Activated CD4-positive, alpha-beta memory T cell treated with anti-CD3 and anti-CD28 coated beads, Interleukin-2, amount 10 ng/mL, durations not matched to agents 7 days and 5 days (primary cell): ENCODE measurements around the gene UCK1. TPM values are rescaled to one million over a fixed set of nuclear protein-coding genes. Genes with fewer than 3 reads are reported as not detected.

Experiments used
- CTCF ChIA-PET: fragments of 350-600 bp; sonication (Branson Sonifier 250); formaldehyde crosslinking; loops from one replicate; lab custom pipeline; 2021; ENCODE audit warnings: antibody characterized with exemption, inconsistent platforms; lab: Charles Lee
- POLR2A ChIA-PET: fragments of 350-600 bp; sonication (Branson Sonifier 250); formaldehyde crosslinking; loops from one replicate; lab custom pipeline; 2021; ENCODE audit warnings: antibody characterized with exemption; lab: Charles Lee
- DNase-seq: peaks from one replicate; pipeline ENCODE4 v3.0.0-alpha.2; 2020
- H3K27ac Mint-ChIP-seq: one replicate; pipeline ENCODE4 v1.8.0; 2021; ENCODE audit warnings: mild to moderate bottlenecking, mixed read lengths
- H3K27me3 Mint-ChIP-seq: one replicate; pipeline ENCODE4 v1.8.0; 2021; ENCODE audit warnings: mixed read lengths
- H3K36me3 Mint-ChIP-seq: one replicate; pipeline ENCODE4 v1.8.0; 2021; ENCODE audit warnings: low read depth, mixed read lengths
- H3K4me1 Mint-ChIP-seq: one replicate; pipeline ENCODE4 v1.8.0; 2021; ENCODE audit warnings: mixed read lengths
- H3K4me3 Mint-ChIP-seq: one replicate; pipeline ENCODE4 v1.8.0; 2021; ENCODE audit warnings: mild to moderate bottlenecking, mixed read lengths
- H3K9me3 Mint-ChIP-seq: one replicate; pipeline ENCODE4 v1.8.0; 2021; ENCODE audit warnings: mixed read lengths
- total RNA-seq, 2 experiments: library from RNA; stranded (reverse); gene quantifications; one replicate each; pipeline ENCODE4 v1.2.3, GENCODE V29; 2021

Gene UCK1
- total RNA-seq, 2 experiments from 2014 or later: 23.8 to 24.6 TPM

GRCh38 chr9:131513177-131513576 is 17.9 kb downstream of the UCK1 start:
- no peaks in the 10 kb centered on the region for H3K4me1 Mint-ChIP-seq
- no peak for DNase-seq
- POLR2A ChIA-PET: no interaction called here
- no peak overlapping the region for H3K27ac Mint-ChIP-seq
- no peaks in the 10 kb centered on the region for H3K9me3 Mint-ChIP-seq
- H3K27me3 Mint-ChIP-seq: no peaks in the 10 kb centered on the region
- no peak overlapping the region for H3K4me3 Mint-ChIP-seq
- peaks cover 60% of the 10 kb centered on the region for H3K36me3 Mint-ChIP-seq
- CTCF ChIA-PET: no interaction called here

DNA sequence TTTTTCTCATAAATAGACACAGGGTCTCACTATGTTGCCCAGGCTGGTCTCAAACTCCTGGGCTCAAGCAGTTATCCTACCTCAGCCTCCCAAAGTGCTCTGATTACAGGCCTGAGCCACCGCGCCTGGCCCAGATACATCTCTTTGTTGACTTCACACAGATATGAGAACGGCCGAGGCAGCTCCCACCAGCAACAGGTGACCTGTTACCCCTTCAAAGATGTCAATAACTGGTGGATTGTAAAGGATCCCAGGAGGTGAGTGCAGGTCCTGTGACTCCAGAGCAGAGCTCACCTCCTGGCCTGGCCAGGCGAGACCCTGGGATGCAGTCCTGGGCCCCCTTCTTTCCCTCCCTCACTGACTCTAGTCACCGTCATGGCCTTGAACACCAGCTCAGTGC is 19.2 kb downstream of the UCK1 start:
- peaks cover 53% of the 10 kb centered on the region for H3K36me3 Mint-ChIP-seq
- POLR2A ChIA-PET: no interaction called here

DNA sequence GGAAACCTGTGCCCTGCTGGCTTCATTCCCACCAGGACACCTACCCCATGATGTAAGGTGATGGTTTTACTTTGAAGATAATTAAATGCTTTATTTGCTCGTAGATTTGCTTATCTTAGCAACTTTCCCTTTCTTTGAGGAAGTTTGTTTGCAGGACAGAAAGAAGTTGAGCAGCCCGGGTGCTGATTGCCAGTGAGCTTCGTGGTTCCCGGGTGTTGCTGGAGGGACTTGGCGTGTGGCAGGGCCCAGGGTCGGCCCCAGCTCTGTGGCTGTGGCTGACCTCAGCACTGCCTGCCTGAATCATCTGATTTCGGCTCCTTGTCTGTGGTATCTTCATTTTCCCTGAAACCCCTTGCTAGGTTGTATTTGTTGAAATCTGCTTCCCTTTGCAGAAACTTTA is 19.6 kb downstream of the UCK1 start:
- ChIA-PET CTCF (no interaction called here), POLR2A (no interaction called here)
- Mint-ChIP-seq H3K9me3 (no peaks in the 10 kb centered on the region), H3K27me3 (no peaks in the 10 kb centered on the region), H3K4me3 (no peak overlapping the region), H3K27ac (no peak overlapping the region), H3K4me1 (no peaks in the 10 kb centered on the region), H3K36me3 (peaks cover 56% of the 10 kb centered on the region)
- no peak for DNase-seq

More for the DNA sequence above, 19.2 kb downstream of the UCK1 start:
- CTCF ChIA-PET: no interaction called here
- Mint-ChIP-seq H3K9me3 (no peaks in the 10 kb centered on the region), H3K27me3 (no peaks in the 10 kb centered on the region), H3K4me1 (no peaks in the 10 kb centered on the region), H3K4me3 (no peak overlapping the region), H3K27ac (no peak overlapping the region)
- no peak for DNase-seq

DNA sequence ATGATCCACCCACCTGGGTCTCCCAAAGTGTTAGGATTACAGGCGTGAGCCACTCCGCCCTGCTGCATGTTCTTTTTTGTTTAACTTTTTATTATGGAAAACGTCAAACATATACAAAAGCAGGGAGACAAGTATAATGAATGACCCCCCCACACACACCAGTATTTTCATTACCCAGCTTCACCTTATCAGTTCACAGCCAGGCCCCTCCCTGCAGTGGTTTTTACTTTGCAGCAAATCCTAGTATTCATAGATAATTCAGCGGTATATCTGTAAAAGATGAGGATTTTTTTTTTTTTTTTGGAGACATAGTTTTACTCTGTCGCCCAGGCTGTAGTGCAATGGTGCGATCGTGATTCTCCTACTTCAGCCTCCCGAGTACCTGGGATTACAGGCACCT is 26.1 kb downstream of the UCK1 start:
- no peaks in the 10 kb centered on the region for H3K9me3 Mint-ChIP-seq
- no peak overlapping the region for H3K27ac Mint-ChIP-seq
- H3K27me3 Mint-ChIP-seq: no peaks in the 10 kb centered on the region
- peaks cover 41% of the 10 kb centered on the region for H3K4me1 Mint-ChIP-seq
- H3K36me3 Mint-ChIP-seq: peaks cover 19% of the 10 kb centered on the region
- no peak for DNase-seq
- ChIA-PET POLR2A (interaction anchor here (0.6 to 1.6 kb wide), 2 partner anchors 14 to 74 kb away, joined by 3 read pairs; no protein-coding TSS in a partner anchor), CTCF (no interaction called here)
- no peak overlapping the region for H3K4me3 Mint-ChIP-seq

GRCh38 chr9:131503626-131504465 is 27.2 kb downstream of the UCK1 start:
- no peaks in the 10 kb centered on the region for H3K27me3 Mint-ChIP-seq

GRCh38 chr9:131502781-131503625 is 28.1 kb downstream of the UCK1 start, which contains the start of gene POMT1:
TSS of gene POMT1 (plus strand) at chr9:131502918. CDS start at chr9:131504219, 1,301 bp downstream.
- H3K9me3 Mint-ChIP-seq: no peaks in the 10 kb centered on the region
- H3K4me1 Mint-ChIP-seq: peaks cover 57% of the 10 kb centered on the region
- peak within 1 kb of the TSS; percentile 98 for H3K4me3 Mint-ChIP-seq
- ChIA-PET CTCF (interaction anchor here (1.3 to 2.1 kb wide), 3 partner anchors 95 to 250 kb away, joined by 4 to 7 read pairs (median 4); no protein-coding TSS in a partner anchor), POLR2A (interaction anchor here (0.8 to 1.8 kb wide), 16 partner anchors 20 to 265 kb away, joined by 3 to 9 read pairs (median 3); no protein-coding TSS in a partner anchor)
- H3K36me3 Mint-ChIP-seq: peaks cover 28% of the 10 kb centered on the region
- H3K27me3 Mint-ChIP-seq: no peaks in the 10 kb centered on the region
- DNase-seq: peak; percentile 90
- H3K27ac Mint-ChIP-seq: peak within 1 kb of the TSS; percentile 88

More at GRCh38 chr9:131503626-131504465, 27.2 kb downstream of the UCK1 start:
- DNase-seq: peak; percentile 83
- H3K36me3 Mint-ChIP-seq: peaks cover 25% of the 10 kb centered on the region
- H3K4me1 Mint-ChIP-seq: peaks cover 52% of the 10 kb centered on the region
- POLR2A ChIA-PET: interaction anchor here (0.8 to 1.8 kb wide), 18 partner anchors 15 to 266 kb away, joined by 3 to 9 read pairs (median 3); no protein-coding TSS in a partner anchor
- no peaks in the 10 kb centered on the region for H3K9me3 Mint-ChIP-seq
- peak overlapping the region; percentile 98 for H3K4me3 Mint-ChIP-seq
- H3K27ac Mint-ChIP-seq: peak overlapping the region; percentile 75
- CTCF ChIA-PET: interaction anchor here (1.3 to 2.1 kb wide), 3 partner anchors 96 to 250 kb away, joined by 4 to 7 read pairs (median 4); no protein-coding TSS in a partner anchor

GRCh38 chr9:131500939-131501541 is 30.0 kb downstream of the UCK1 start:
- Mint-ChIP-seq H3K4me3 (peak overlapping the region; percentile 60), H3K9me3 (no peaks in the 10 kb centered on the region), H3K4me1 (peaks cover 57% of the 10 kb centered on the region), H3K27me3 (no peaks in the 10 kb centered on the region), H3K27ac (peak overlapping the region; percentile 88), H3K36me3 (peaks cover 31% of the 10 kb centered on the region)
- peak; percentile 71 for DNase-seq
- CTCF ChIA-PET: interaction anchor here (0.5 to 2.2 kb wide), 12 partner anchors 59 to 242 kb away, joined by 3 to 19 read pairs (median 4); no protein-coding TSS in a partner anchor
- POLR2A ChIA-PET: interaction anchor here (0.6 to 3.0 kb wide), 18 partner anchors 9 to 740 kb away, joined by 3 to 16 read pairs (median 4); partner anchors contain the start of gene NUP214

DNA sequence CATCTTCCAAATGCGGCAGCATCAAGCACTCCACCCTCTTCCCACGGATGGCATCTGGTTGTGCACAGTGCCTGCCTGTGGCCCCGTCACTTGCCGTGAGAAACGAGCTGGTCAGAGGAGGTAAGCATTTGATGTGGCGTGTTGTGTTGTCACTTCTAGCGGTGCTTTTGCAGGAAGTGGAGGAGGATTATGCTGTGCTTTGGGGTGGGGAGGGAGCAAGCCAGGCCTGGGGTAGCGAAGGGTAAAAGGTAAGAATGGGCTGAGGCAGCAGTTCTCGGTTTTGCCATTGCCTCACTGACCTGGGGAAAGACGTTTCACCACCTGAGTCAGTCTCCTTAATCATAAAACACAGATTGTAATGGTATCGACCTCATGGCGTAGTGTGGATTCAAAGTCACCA is 30.7 kb downstream of the UCK1 start:
- ChIA-PET POLR2A (interaction anchor here (0.6 to 3.0 kb wide), 18 partner anchors 8 to 375 kb away, joined by 3 to 16 read pairs (median 4); partner anchors contain the start of gene NUP214), CTCF (interaction anchor here (0.5 to 2.2 kb wide), 12 partner anchors 60 to 243 kb away, joined by 3 to 19 read pairs (median 4); no protein-coding TSS in a partner anchor)
- Mint-ChIP-seq H3K4me1 (peaks cover 57% of the 10 kb centered on the region), H3K36me3 (peaks cover 35% of the 10 kb centered on the region), H3K27me3 (no peaks in the 10 kb centered on the region), H3K27ac (peak overlapping the region; percentile 88), H3K4me3 (peak overlapping the region; percentile 60), H3K9me3 (no peaks in the 10 kb centered on the region)
- peak; percentile 81 for DNase-seq

DNA sequence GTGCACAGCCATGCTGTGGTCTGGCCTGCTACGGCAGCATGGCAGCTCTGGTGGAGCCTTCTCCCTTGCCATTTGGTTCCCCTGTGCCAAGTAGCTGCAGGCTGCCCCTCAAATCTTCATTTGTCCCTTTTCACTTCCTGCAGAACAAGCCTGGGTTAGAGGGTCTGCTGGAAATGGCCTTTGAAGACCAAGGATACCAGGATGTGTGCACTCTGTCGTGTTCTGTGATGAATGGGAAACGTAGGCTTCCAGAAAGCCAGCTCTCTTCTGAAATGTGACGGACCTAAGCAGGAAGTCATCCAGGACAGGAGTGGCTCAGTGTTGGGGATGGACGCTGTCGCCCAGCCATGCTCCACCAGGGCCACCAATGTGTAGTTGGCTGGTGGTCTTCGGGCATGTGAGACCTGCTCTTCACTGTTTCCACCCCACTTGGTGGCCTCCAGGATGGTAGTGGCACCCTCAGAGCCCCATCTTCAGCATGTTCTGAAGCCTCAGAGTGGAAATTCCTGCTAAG is 31.8 kb downstream of the UCK1 start:
- Mint-ChIP-seq H3K9me3 (no peaks in the 10 kb centered on the region), H3K4me1 (peaks cover 50% of the 10 kb centered on the region), H3K36me3 (peaks cover 42% of the 10 kb centered on the region), H3K27me3 (no peaks in the 10 kb centered on the region), H3K27ac (peak overlapping the region; percentile 88), H3K4me3 (no peak overlapping the region)
- ChIA-PET POLR2A (interaction anchor here (0.7 to 3.0 kb wide), 8 partner anchors 7 to 374 kb away, joined by 3 to 16 read pairs (median 6); partner anchors contain the start of gene NUP214), CTCF (interaction anchor here (1.5 to 2.2 kb wide), 4 partner anchors 100 to 233 kb away, joined by 5 to 19 read pairs (median 7); no protein-coding TSS in a partner anchor)
- no peak for DNase-seq

- Mint-ChIP-seq H3K36me3 (peaks cover 61% of the 10 kb centered on the region), H3K4me3 (no peak overlapping the region), H3K27me3 (no peaks in the 10 kb centered on the region), H3K4me1 (peaks cover 34% of the 10 kb centered on the region), H3K27ac (no peak overlapping the region), H3K9me3 (no peaks in the 10 kb centered on the region)
- no peak for DNase-seq
- ChIA-PET CTCF (no interaction called here), POLR2A (no interaction called here)
Observed at GRCh38 chr9:131496844-131497405, 34.1 kb downstream of the UCK1 start.

GRCh38 chr9:131495785-131496184 is 35.3 kb downstream of the UCK1 start:
- no peaks in the 10 kb centered on the region for H3K27me3 Mint-ChIP-seq
- no peaks in the 10 kb centered on the region for H3K9me3 Mint-ChIP-seq
- peaks cover 23% of the 10 kb centered on the region for H3K4me1 Mint-ChIP-seq
- ChIA-PET CTCF (no interaction called here), POLR2A (no interaction called here)
- H3K27ac Mint-ChIP-seq: no peak overlapping the region
- no peak for DNase-seq
- peaks cover 72% of the 10 kb centered on the region for H3K36me3 Mint-ChIP-seq
- H3K4me3 Mint-ChIP-seq: no peak overlapping the region
